DOHH2 (cell line): ENCODE data around the gene LPAR2.

Source experiments
- H3F3A ChIP-seq: fragments of 200-600 bp; sonication (generic), shearing (Covaris generic); 2 replicates; pipeline ENCODE4 v1.6.0; 2016; ENCODE audit warnings: antibody characterized with exemption, mild to moderate bottlenecking; ENCODE audit not compliant: control insufficient read depth, insufficient read depth
- H3K27ac ChIP-seq: fragments of 200-600 bp; sonication (generic); 2 replicates; pipeline ENCODE4 v1.5.1; 2014; ENCODE audit warnings: low read depth, mild to moderate bottlenecking, low read length, moderate library complexity
- H3K27me3 ChIP-seq: fragments of 200-600 bp; sonication (generic); 2 replicates; pipeline ENCODE4 v1.6.1; 2014; ENCODE audit warnings: mild to moderate bottlenecking, low read length, mixed read lengths; ENCODE audit not compliant: control insufficient read depth
- H3K36me3 ChIP-seq: fragments of 200-600 bp; sonication (generic); 2 replicates; pipeline ENCODE4 v1.6.1; 2014; ENCODE audit warnings: mild to moderate bottlenecking, low read length, moderate library complexity, mixed read lengths; ENCODE audit not compliant: control insufficient read depth
- H3K4me1 ChIP-seq: fragments of 200-600 bp; sonication (generic); 2 replicates; pipeline ENCODE4 v1.6.1; 2014; ENCODE audit warnings: mild to moderate bottlenecking, low read length, mixed read lengths; ENCODE audit not compliant: control insufficient read depth
- H3K4me2 ChIP-seq: fragments of 200-600 bp; sonication (generic); 2 replicates; pipeline ENCODE4 v1.6.0; 2014; ENCODE audit warnings: mild to moderate bottlenecking, low read length, moderate library complexity
- H3K4me3 ChIP-seq: fragments of 200-600 bp; sonication (generic); 2 replicates; pipeline ENCODE4 v1.5.1; 2014; ENCODE audit warnings: mild to moderate bottlenecking, low read length, mixed read lengths
- H3K79me2 ChIP-seq: fragments of 200-600 bp; sonication (generic); 2 replicates; pipeline ENCODE4 v1.6.1; 2014; ENCODE audit warnings: mild to moderate bottlenecking, low read length, mixed read lengths; ENCODE audit not compliant: control insufficient read depth
- H3K9me2 ChIP-seq: fragments of 200-600 bp; sonication (generic); replicated peaks from 2 replicates; pipeline ENCODE4 v1.6.1; 2014; ENCODE audit warnings: mild to moderate bottlenecking, low read length, mixed read lengths; ENCODE audit not compliant: control insufficient read depth
- H3K9me3 ChIP-seq: fragments of 200-600 bp; sonication (generic); 2 replicates; pipeline ENCODE4 v1.6.1; 2014; ENCODE audit warnings: antibody characterized with exemption, low read length, mixed read lengths; ENCODE audit not compliant: control insufficient read depth, insufficient read depth
- H4K20me1 ChIP-seq: fragments of 200-600 bp; sonication (generic); 2 replicates; pipeline ENCODE4 v1.6.0; 2014; ENCODE audit warnings: low read depth, mild to moderate bottlenecking, antibody characterized with exemption, low read length, moderate library complexity; ENCODE audit not compliant: control insufficient read depth, insufficient read depth
- EZH2phosphoT487 ChIP-seq: fragments of 200-600 bp; sonication (generic); IDR thresholded peaks from 2 replicates; pipeline ENCODE4 v1.6.1; 2017; ENCODE audit warnings: borderline replicate concordance, mild to moderate bottlenecking, antibody characterized with exemption, low read length, moderate library complexity, mixed read lengths
- TF ChIP-seq, protein P1 (sequence below): fragments of 200-600 bp; sonication (generic); IDR thresholded peaks from one replicate; pipeline ENCODE4 v1.5.1; 2014; ENCODE audit warnings: antibody characterized with exemption, mild to moderate bottlenecking, low read depth, low read length; ENCODE audit not compliant: poor library complexity, severe bottlenecking

Gene LPAR2

DNA sequence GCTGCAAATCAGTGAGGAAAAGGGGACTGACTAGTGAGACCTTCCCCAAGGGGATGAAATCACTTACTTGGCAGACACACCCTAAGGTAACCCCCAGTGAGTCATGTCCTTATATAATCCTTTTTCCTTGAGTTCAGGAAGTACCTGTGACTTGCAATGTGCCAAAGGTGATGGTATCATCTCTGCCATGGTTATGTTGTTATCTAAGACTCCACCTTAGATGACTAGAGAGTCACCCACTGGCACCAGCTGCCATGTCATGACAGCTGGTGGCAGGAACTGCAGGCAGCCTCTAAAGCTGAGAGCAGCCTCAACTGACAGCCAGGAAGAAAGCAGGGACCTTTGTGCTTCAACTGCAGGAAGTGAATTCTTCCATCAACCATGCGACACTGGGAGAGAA is 22.0 kb downstream of the LPAR2 start:
- Histone ChIP-seq H3K4me2 (no peak overlapping the region), H3K4me1 (peaks cover 11% of the 10 kb centered on the region), H3K4me3 (no peak overlapping the region), H4K20me1 (no peaks in the 10 kb centered on the region), H3K27ac (no peak overlapping the region), H3K79me2 (no peaks in the 10 kb centered on the region), H3K36me3 (no peaks in the 10 kb centered on the region), H3K27me3 (no peaks in the 10 kb centered on the region), H3K9me3 (no peaks in the 10 kb centered on the region), H3K9me2 (no peaks in the 10 kb centered on the region), H3F3A (peaks cover 4% of the 10 kb centered on the region; the same call in 1 of the 2 replicates)
- no peak for TF ChIP-seq EZH2phosphoT487
- TF ChIP-seq, protein P1, sequence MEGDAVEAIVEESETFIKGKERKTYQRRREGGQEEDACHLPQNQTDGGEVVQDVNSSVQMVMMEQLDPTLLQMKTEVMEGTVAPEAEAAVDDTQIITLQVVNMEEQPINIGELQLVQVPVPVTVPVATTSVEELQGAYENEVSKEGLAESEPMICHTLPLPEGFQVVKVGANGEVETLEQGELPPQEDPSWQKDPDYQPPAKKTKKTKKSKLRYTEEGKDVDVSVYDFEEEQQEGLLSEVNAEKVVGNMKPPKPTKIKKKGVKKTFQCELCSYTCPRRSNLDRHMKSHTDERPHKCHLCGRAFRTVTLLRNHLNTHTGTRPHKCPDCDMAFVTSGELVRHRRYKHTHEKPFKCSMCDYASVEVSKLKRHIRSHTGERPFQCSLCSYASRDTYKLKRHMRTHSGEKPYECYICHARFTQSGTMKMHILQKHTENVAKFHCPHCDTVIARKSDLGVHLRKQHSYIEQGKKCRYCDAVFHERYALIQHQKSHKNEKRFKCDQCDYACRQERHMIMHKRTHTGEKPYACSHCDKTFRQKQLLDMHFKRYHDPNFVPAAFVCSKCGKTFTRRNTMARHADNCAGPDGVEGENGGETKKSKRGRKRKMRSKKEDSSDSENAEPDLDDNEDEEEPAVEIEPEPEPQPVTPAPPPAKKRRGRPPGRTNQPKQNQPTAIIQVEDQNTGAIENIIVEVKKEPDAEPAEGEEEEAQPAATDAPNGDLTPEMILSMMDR = no peak

DNA sequence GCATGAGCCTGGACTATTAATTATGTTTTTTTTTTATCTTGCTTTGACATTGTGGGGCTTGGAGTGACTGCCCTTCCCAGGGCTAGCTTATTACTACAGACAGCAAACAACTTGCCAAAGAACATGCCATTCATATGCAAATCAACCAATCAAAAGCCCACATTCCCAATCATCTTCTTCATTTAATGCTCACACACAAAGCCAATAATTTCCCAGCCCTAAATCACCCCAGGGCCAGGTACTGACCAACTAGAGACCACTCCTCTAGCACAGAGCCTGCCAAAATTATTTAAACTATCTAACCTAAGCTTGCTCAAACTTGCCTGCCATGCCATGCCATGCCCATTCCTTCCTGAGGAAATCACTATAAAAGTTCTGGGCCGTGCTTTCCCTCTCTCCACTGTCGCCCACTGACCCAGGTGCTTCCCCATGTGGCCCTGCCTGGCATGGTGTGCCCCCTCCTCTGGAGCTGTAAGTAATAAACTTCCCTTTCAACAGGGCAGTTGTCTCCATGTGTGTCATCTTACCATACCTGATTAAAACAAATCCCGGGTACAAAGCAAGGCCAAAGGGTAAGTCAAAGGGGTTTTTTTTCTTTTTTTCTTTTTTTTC is 25.2 kb downstream of the LPAR2 start:
- H3F3A ChIP-seq = peaks cover 9% of the 10 kb centered on the region
- no peaks in the 10 kb centered on the region for H3K9me2 ChIP-seq
- H3K27ac ChIP-seq = no peak overlapping the region
- no peak overlapping the region for H3K4me3 ChIP-seq
- no peak for TF ChIP-seq EZH2phosphoT487
- TF ChIP-seq, protein P1 = no peak
- peaks cover 1% of the 10 kb centered on the region for H3K36me3 ChIP-seq
- H3K9me3 ChIP-seq = no peaks in the 10 kb centered on the region
- H3K4me2 ChIP-seq = no peak overlapping the region
- H4K20me1 ChIP-seq = no peaks in the 10 kb centered on the region
- peaks cover 41% of the 10 kb centered on the region for H3K4me1 ChIP-seq
- no peaks in the 10 kb centered on the region for H3K27me3 ChIP-seq
- H3K79me2 ChIP-seq = no peaks in the 10 kb centered on the region

DNA sequence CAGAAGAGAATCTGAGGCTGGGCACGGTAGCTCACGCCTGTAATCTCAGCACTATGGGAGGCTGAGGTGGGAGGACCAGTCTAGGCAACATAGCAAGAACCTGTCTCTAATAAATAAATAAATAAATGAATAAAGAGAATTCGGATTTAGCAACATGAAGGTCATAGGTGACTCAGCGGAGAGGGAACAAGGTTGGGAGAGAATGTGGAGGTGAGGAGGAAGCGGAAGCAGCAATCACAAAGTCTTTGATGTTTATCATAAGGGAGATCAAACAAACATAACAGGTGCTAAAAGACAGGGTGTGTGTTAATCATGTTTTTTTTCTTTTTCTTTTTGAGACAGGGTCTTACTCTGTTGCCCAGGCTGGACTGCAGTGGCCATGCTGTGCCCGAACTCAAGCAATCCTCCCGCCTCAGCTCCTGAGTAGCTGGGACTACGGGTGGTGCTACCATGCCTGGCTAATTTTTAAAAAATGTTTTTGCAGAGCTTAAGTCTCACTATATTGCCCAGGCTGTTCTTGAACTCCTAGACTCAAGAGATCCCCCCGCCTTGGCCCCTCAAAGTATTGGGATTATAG is 25.8 kb downstream of the LPAR2 start:
- Histone ChIP-seq H3K4me2 (no peak overlapping the region), H3K36me3 (peaks cover 7% of the 10 kb centered on the region), H3F3A (peaks cover 15% of the 10 kb centered on the region), H3K79me2 (no peaks in the 10 kb centered on the region), H3K4me3 (no peak overlapping the region), H3K9me2 (no peaks in the 10 kb centered on the region), H3K9me3 (no peaks in the 10 kb centered on the region), H4K20me1 (no peaks in the 10 kb centered on the region), H3K4me1 (peaks cover 47% of the 10 kb centered on the region), H3K27me3 (no peaks in the 10 kb centered on the region), H3K27ac (no peak overlapping the region)
- TF ChIP-seq, protein P1 = no peak
- TF ChIP-seq EZH2phosphoT487 = no peak
